Spleen (tissue), 7 donors: ENCODE data around the gene LRCH3.

ENCODE experiments used
- POLR2A ChIP-seq, 3 donors: fragments of 450-650 bp; IDR thresholded peaks; one replicate each; pipeline ENCODE4 v1.5.1; 2017; ENCODE audit warnings: antibody characterized with exemption in 3 of 3, mild to moderate bottlenecking in 1 of 3
- POLR2AphosphoS5 ChIP-seq, 3 donors: sonication (generic); formaldehyde crosslinking; IDR thresholded peaks; one replicate each; pipeline ENCODE4 v1.5.1; 2017; ENCODE audit warnings: antibody characterized with exemption in 3 of 3
- TF ChIP-seq, protein P1 (sequence below), 11 experiments: fragments of 200-600 bp in 7 of 11; fragments of 450-650 bp in 4 of 11; sonication (generic) in 4 of 11; IDR thresholded peaks in 8 of 11; conservative IDR thresholded peaks in 3 of 11; 1 replicate in 7 of 11; 2 replicates in 4 of 11; pipeline versions ENCODE4 v1.4.0 to v1.8.0; 2016 to 2021; ENCODE audit warnings: antibody characterized with exemption in 11 of 11, inconsistent platforms in 4 of 11, mild to moderate bottlenecking in 1 of 11
- donor health status: DM: no; HTN: no; CAD: no; lungs with moderate emphysema.
- donor health status: DM: no; HTN: no; CAD: no.
- donor health status: DM: no; HTN: no; CAD: no.

DNA sequence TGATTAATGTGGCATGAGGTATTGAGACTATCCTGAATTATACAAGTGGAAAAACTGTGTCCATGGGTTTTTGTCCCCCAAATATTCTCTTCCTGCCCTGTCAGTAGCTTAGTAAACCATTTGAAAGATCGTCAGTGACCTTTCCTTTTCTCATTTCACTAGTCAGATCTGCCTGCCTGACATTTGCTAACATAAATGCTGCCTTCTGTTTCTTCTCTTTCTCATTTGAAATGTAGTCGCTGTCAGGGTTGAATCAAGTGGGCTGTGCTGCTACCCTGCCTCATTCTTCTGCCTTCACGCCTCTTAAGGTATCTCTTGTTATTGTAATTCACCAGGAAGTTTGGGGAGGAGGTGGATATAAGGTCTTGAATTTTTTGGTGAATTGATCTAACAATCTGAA, 67.5 kb downstream of the LRCH3 start:
- TF ChIP-seq, protein P1, sequence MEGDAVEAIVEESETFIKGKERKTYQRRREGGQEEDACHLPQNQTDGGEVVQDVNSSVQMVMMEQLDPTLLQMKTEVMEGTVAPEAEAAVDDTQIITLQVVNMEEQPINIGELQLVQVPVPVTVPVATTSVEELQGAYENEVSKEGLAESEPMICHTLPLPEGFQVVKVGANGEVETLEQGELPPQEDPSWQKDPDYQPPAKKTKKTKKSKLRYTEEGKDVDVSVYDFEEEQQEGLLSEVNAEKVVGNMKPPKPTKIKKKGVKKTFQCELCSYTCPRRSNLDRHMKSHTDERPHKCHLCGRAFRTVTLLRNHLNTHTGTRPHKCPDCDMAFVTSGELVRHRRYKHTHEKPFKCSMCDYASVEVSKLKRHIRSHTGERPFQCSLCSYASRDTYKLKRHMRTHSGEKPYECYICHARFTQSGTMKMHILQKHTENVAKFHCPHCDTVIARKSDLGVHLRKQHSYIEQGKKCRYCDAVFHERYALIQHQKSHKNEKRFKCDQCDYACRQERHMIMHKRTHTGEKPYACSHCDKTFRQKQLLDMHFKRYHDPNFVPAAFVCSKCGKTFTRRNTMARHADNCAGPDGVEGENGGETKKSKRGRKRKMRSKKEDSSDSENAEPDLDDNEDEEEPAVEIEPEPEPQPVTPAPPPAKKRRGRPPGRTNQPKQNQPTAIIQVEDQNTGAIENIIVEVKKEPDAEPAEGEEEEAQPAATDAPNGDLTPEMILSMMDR (IDR thresholded peaks at IDR 0.05 in 8 of 11, conservative IDR thresholded peaks at IDR 0.05 in 3 of 11), result no peak
- TF ChIP-seq POLR2A (IDR thresholded peaks at IDR 0.05) (no peak), POLR2AphosphoS5 (IDR thresholded peaks at IDR 0.05) (no peak)
